ENCODE results near the gene CX3CR1.

DNA sequence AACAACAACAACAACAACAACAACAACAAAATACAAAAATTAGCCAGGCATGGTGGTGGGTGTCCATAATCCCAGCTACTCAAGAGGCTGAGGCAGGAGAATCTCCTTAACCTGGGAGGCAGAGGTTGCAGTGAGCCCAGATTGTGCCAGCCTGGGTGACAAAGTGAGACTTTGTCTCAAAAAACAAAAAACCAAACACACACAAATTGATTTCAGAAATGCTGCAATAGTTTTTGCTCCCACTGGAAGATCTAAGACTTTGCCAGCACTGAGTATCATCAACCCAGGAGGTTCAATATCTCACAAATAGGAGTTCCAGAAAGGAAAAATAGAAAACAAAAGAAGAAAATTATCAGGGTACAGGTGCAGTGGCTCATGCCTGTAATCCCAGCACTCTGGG, 33.5 kb upstream of the CX3CR1 start:
- TF ChIP-seq, protein P1, sequence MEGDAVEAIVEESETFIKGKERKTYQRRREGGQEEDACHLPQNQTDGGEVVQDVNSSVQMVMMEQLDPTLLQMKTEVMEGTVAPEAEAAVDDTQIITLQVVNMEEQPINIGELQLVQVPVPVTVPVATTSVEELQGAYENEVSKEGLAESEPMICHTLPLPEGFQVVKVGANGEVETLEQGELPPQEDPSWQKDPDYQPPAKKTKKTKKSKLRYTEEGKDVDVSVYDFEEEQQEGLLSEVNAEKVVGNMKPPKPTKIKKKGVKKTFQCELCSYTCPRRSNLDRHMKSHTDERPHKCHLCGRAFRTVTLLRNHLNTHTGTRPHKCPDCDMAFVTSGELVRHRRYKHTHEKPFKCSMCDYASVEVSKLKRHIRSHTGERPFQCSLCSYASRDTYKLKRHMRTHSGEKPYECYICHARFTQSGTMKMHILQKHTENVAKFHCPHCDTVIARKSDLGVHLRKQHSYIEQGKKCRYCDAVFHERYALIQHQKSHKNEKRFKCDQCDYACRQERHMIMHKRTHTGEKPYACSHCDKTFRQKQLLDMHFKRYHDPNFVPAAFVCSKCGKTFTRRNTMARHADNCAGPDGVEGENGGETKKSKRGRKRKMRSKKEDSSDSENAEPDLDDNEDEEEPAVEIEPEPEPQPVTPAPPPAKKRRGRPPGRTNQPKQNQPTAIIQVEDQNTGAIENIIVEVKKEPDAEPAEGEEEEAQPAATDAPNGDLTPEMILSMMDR (IDR thresholded peaks at IDR 0.05): no peak
- TF ChIP-seq POLR2A (IDR thresholded peaks at IDR 0.05): no peak

Data from uterus (tissue), 2 donors.